GM15510 (cell line): Measurements from ENCODE around the gene BCAP31.

Source experiments
- POLR2A ChIP-seq: IDR thresholded peaks from 3 replicates; pipeline ENCODE4 v1.6.1; 2011; ENCODE audit warnings: borderline replicate concordance; ENCODE audit not compliant: insufficient read length; ENCODE audit errors: extremely low read depth

The BCAP31 gene

GRCh38 chrX:153688911-153689590, 35.1 kb downstream of the BCAP31 start:
- no peak for TF ChIP-seq POLR2A

GRCh38 chrX:153688506-153688905, 35.7 kb downstream of the BCAP31 start:
- TF ChIP-seq POLR2A: no peak

- no peak for TF ChIP-seq POLR2A
Observed at GRCh38 chrX:153688071-153688470, 36.1 kb downstream of the BCAP31 start.

- no peak for TF ChIP-seq POLR2A
Observed at GRCh38 chrX:153687121-153688039, 36.8 kb downstream of the BCAP31 start, which contains the start of gene SLC6A8. Gene SLC6A8, plus strand, starts transcription at chrX:153687926. Its CDS starts 649 bp downstream, at chrX:153688575.

GRCh38 chrX:153686711-153687110, 37.5 kb downstream of the BCAP31 start:
- TF ChIP-seq POLR2A: no peak

- TF ChIP-seq POLR2A: no peak
Observed at GRCh38 chrX:153685751-153686696, 38.2 kb downstream of the BCAP31 start.

- TF ChIP-seq POLR2A: no peak
Observed at GRCh38 chrX:153685156-153685536, 39.0 kb downstream of the BCAP31 start.

- no peak for TF ChIP-seq POLR2A
Observed at GRCh38 chrX:153684467-153685155, 39.6 kb downstream of the BCAP31 start.

- no peak for TF ChIP-seq POLR2A
Observed at GRCh38 chrX:153681175-153681574, 43.0 kb downstream of the BCAP31 start.

GRCh38 chrX:153674219-153674851, 49.9 kb downstream of the BCAP31 start:
- no peak for TF ChIP-seq POLR2A

GRCh38 chrX:153673428-153674218, 50.6 kb downstream of the BCAP31 start, which contains the start of gene PNCK:
Gene PNCK, minus strand, starts transcription at chrX:153673813. Its CDS starts 737 bp downstream, at chrX:153673076.
- no peak for TF ChIP-seq POLR2A

GRCh38 chrX:153672531-153673427, 51.4 kb downstream of the BCAP31 start:
- no peak for TF ChIP-seq POLR2A
